LNCAP (cell line): ENCODE measurements around the gene SVOP.

Experiments used
- CTCF ChIP-seq: fragments of 450-650 bp; IDR thresholded peaks from 2 replicates; pipeline ENCODE4 v1.5.1; 2017; ENCODE audit warnings: mild to moderate bottlenecking

Gene SVOP

GRCh38 chr12:109056891-109057290, 36.0 kb upstream of the SVOP start:
- no peak for TF ChIP-seq CTCF

DNA sequence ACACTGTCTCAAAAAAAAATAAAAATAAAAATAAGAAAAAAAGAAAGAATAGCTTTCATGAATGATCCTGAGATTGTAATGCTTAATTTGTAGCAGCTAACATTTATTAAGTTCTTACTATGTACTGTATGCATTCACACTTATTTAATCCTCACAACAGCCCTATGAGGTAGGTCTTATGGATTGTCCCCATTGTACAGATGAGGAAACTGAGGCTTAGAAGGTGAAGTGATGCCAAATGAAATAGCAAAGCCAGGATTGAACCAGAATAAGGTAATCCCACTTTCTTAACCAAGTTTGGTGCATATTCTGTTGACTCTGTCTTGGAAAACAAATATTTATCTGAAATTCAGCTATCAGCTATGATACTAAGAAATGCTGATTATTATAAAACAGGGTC, 33.7 kb upstream of the SVOP start:
- no peak for TF ChIP-seq CTCF

GRCh38 chr12:109053382-109054123, 32.7 kb upstream of the SVOP start:
- TF ChIP-seq CTCF: no peak

GRCh38 chr12:109052414-109053323, 31.8 kb upstream of the SVOP start, which contains the start of gene USP30:
Gene USP30, plus strand, starts transcription at chr12:109052576. Its CDS starts 103 bp downstream, at chr12:109052679.
- TF ChIP-seq CTCF: no peak

DNA sequence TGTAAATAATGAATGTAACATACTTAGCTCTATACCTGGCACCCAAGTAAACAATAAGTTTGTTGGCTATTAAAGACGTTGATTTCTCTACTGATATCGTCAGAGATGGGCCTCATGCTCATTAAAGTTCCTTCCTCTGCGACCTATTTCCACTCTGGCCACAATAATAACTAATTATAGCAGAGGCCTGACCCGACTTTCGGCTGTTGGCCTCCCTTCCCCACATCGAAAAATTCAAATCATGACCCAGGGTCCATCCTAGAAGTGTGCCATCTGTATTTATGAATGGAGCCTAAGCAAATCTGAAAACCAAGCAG, 31.2 kb upstream of the SVOP start:
- no peak for TF ChIP-seq CTCF

- no peak for TF ChIP-seq CTCF
Measured at GRCh38 chr12:109047081-109047805, 26.4 kb upstream of the SVOP start.

GRCh38 chr12:109044241-109044640, 23.4 kb upstream of the SVOP start:
- TF ChIP-seq CTCF: no peak
